K562 (cell line): ENCODE measurements around the gene SYNGR1. TPM values are rescaled to one million over a fixed set of nuclear protein-coding genes. Genes with fewer than 3 reads are reported as not detected.

Source experiments
- CCAR2 ChIP-seq: fragments of 200-400 bp; formaldehyde crosslinking; IDR thresholded peaks from 2 replicates; pipeline ENCODE4 v1.6.1; 2017; ENCODE audit warnings: mild to moderate bottlenecking, low read depth, low read length
- FOXJ3 ChIP-seq: sonication (generic); formaldehyde crosslinking; IDR thresholded peaks from 2 replicates; pipeline ENCODE4 v1.4.0; 2020; ENCODE audit warnings: mild to moderate bottlenecking, missing genetic modification reagents
- HCFC1 ChIP-seq: IDR thresholded peaks from 2 replicates; pipeline ENCODE4 v1.6.1; 2012; ENCODE audit warnings: low read depth, low read length, improper control_type of control experiment
- ILK ChIP-seq: fragments of 450-650 bp; IDR thresholded peaks from 2 replicates; pipeline ENCODE4 v1.6.1; 2016; ENCODE audit warnings: missing genetic modification characterization, low read depth, mild to moderate bottlenecking, missing compliant biosample characterization, moderate library complexity, borderline replicate concordance
- SMAD1 ChIP-seq: fragments of 150-350 bp; IDR thresholded peaks from 2 replicates; pipeline ENCODE4 v1.6.1; 2014; ENCODE audit warnings: low read length, low read depth; ENCODE audit not compliant: partially characterized antibody
- SRSF1 ChIP-seq: fragments of 200-400 bp; formaldehyde crosslinking; IDR thresholded peaks from 2 replicates; pipeline ENCODE4 v1.6.1; 2017; ENCODE audit warnings: mild to moderate bottlenecking, low read depth, low read length, moderate library complexity
- SRSF3 ChIP-seq: fragments of 200-400 bp; formaldehyde crosslinking; IDR thresholded peaks from 2 replicates; pipeline ENCODE4 v1.6.1; 2016; ENCODE audit warnings: mild to moderate bottlenecking, low read length, moderate library complexity; ENCODE audit not compliant: insufficient read depth
- U2AF1 ChIP-seq: fragments of 200-400 bp; formaldehyde crosslinking; optimal IDR thresholded peaks from 2 replicates; pipeline ENCODE3; 2017; ENCODE audit warnings: mild to moderate bottlenecking, low read depth, low read length, moderate library complexity
- ZNF232 ChIP-seq: sonication (generic); formaldehyde crosslinking; IDR thresholded peaks from 2 replicates; pipeline ENCODE4 v1.8.0; 2022; ENCODE audit warnings: mild to moderate bottlenecking, missing genetic modification reagents
- ZNF431 ChIP-seq: sonication (generic); formaldehyde crosslinking; IDR thresholded peaks from 2 replicates; pipeline ENCODE4 v1.8.0; 2022; ENCODE audit warnings: mild to moderate bottlenecking, missing genetic modification reagents
- ZNF436 ChIP-seq: fragments of 250-450, 450-650 bp; sonication (Bioruptor Pico); formaldehyde crosslinking; IDR thresholded peaks from 2 replicates; pipeline ENCODE4 v1.7.0; 2020; ENCODE audit warnings: mild to moderate bottlenecking
- ZNF699 ChIP-seq: fragments of 250-450 bp; sonication (Bioruptor Pico); IDR thresholded peaks from 2 replicates; pipeline ENCODE4 v1.8.0; 2021; ENCODE audit warnings: mild to moderate bottlenecking, moderate library complexity; ENCODE audit not compliant: insufficient replicate concordance
- polyA plus RNA-seq, 8 experiments: library from polyadenylated mRNA; depleted of rRNA in 4 of 8; stranded (reverse) in 5 of 8; unstranded in 3 of 8; fragments of >200 nt; fragmentation: Nextera tagmentation in 2 of 8; fragmentation: Illumina TruSeq in 1 of 8; extraction: Ambion mirVana in 2 of 8; extraction: Trizol in 1 of 8; gene quantifications; 2 replicates each; pipeline versions ENCODE4 v1.2.1 to v1.2.3, GENCODE V29; 2011 to 2014; ENCODE audit warnings: inconsistent platforms in 1 of 8, missing spikeins in 1 of 8
- total RNA-seq, 7 experiments: library from RNA; depleted of rRNA in 6 of 7; stranded (reverse); fragments of >200 nt in 6 of 7; fragmentation: Illumina TruSeq in 2 of 7; extraction: Trizol in 2 of 7; gene quantifications; 2 replicates each; pipeline versions ENCODE4 v1.2.1 to v1.2.3, GENCODE V29; 2011 to 2021; ENCODE audit warnings: low replicate concordance in 1 of 7
- TF ChIP-seq, protein P1 (sequence below): fragments of 250-450 bp; sonication (Bioruptor Pico); IDR thresholded peaks from 2 replicates; pipeline ENCODE4 v1.8.0; 2021; ENCODE audit warnings: moderate library complexity, mild to moderate bottlenecking, inconsistent platforms
- TF ChIP-seq, protein P2 (sequence below): sonication (generic); formaldehyde crosslinking; IDR thresholded peaks from 2 replicates; pipeline ENCODE4 v1.9.0; 2022; ENCODE audit warnings: mild to moderate bottlenecking, missing genetic modification reagents

SYNGR1 gene
- total and polyA plus RNA-seq, 9 of the 15 experiments (the other 6 are each of a cell fraction or from before 2014, with no cell fraction given) = 1.8 to 15.9 (median 5.5) TPM

DNA sequence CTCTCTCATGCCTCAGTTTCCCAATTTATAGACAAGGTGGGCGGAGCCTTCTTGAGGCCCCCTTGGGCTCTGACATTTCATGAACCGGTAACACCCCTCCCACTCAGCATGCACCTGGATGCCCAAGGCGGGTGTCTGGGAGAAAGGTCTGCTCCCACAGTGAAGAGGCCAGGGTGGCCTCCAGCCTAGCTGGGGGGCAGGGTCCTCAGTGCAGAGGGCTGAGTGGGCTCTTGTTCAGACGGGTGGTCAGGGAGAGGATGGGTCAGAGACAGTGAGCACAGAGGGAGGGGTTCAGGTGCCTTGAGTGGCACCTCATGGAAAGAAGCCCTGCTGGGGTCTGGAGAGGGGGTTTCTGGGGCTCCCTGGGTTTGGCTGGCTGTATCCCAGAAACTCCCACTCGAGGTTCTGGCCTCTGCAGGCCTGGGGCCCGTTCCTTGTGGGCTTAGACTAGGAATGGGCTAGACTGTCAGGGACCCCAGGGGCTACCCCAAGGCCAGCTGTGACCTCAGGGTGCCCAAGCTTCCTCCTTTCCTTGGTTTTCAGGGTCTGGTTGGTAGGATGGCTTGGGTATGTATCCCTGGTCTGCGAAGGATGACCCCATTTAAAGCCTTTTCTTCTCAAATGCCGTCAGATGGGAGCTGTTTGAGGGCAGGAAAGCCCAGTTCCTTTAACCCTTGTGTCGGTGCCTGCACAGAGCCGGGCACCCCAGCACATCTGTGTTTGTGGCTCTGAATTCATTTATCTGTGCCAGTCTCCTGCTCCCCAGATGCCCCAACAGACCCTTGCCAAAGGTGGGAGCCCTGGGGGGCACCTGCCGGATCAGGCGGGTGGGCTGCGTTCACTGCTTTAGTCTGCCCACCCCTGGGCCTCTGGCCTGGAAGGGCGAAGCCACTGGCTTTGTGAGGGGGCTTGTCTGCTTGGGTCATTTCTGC, 1.2 kb downstream of the SYNGR1 start (continued):
- TF ChIP-seq SMAD1 (no peak), CCAR2 (no peak), ZNF431 (CRISPR knock-in tag) (no peak), ILK (tag) (no peak), ZNF436 (no peak), SRSF1 (no peak), ZNF232 (CRISPR knock-in tag) (no peak), HCFC1 (no peak), ZNF699 (CRISPR knock-in tag) (no peak), SRSF3 (no peak), FOXJ3 (no peak), U2AF1 (no peak)
- TF ChIP-seq, protein P1, sequence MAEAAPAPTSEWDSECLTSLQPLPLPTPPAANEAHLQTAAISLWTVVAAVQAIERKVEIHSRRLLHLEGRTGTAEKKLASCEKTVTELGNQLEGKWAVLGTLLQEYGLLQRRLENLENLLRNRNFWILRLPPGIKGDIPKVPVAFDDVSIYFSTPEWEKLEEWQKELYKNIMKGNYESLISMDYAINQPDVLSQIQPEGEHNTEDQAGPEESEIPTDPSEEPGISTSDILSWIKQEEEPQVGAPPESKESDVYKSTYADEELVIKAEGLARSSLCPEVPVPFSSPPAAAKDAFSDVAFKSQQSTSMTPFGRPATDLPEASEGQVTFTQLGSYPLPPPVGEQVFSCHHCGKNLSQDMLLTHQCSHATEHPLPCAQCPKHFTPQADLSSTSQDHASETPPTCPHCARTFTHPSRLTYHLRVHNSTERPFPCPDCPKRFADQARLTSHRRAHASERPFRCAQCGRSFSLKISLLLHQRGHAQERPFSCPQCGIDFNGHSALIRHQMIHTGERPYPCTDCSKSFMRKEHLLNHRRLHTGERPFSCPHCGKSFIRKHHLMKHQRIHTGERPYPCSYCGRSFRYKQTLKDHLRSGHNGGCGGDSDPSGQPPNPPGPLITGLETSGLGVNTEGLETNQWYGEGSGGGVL (CRISPR knock-in tag) = no peak
- TF ChIP-seq, protein P2, sequence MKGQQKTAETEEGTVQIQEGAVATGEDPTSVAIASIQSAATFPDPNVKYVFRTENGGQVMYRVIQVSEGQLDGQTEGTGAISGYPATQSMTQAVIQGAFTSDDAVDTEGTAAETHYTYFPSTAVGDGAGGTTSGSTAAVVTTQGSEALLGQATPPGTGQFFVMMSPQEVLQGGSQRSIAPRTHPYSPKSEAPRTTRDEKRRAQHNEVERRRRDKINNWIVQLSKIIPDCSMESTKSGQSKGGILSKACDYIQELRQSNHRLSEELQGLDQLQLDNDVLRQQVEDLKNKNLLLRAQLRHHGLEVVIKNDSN = no peak
